AG08396 (cell line): Measurements from ENCODE around the gene PAX4.
A peak's percentile ranks its signal among the peaks of the same experiment; 100 is the strongest.

Source experiments
- DNase-seq: peaks from one replicate; pipeline ENCODE4 v3.0.0; 2012; ENCODE audit warnings: low spot score, mixed read lengths

The PAX4 gene

GRCh38 chr7:127618042-127618441 lies at the start of gene PAX4:
TSS of gene PAX4 (minus strand) at chr7:127618142. CDS start at chr7:127615928, 2,214 bp downstream.
- no peak for DNase-seq

GRCh38 chr7:127667017-127667670 lies 49.2 kb upstream of the PAX4 start:
- peak; percentile 26 for DNase-seq

- DNase-seq, result no peak
Observed at GRCh38 chr7:127666602-127667001, 48.7 kb upstream of the PAX4 start.

- DNase-seq, result no peak
Observed at GRCh38 chr7:127665922-127666321, 48.0 kb upstream of the PAX4 start.

- no peak for DNase-seq
Observed at GRCh38 chr7:127658970-127659630, 41.2 kb upstream of the PAX4 start.

- DNase-seq, result no peak
Observed at GRCh38 chr7:127657500-127657899, 39.6 kb upstream of the PAX4 start.

- no peak for DNase-seq
Observed at GRCh38 chr7:127655720-127656119, 37.8 kb upstream of the PAX4 start.

- DNase-seq, result no peak
Observed at GRCh38 chr7:127654404-127655394, 36.8 kb upstream of the PAX4 start.

- no peak for DNase-seq
Observed at GRCh38 chr7:127653396-127653795, 35.5 kb upstream of the PAX4 start.

GRCh38 chr7:127652333-127653248 lies 34.6 kb upstream of the PAX4 start:
- DNase-seq, result peak; percentile 24

- DNase-seq, result peak; percentile 97
Observed at GRCh38 chr7:127651556-127652332, 33.8 kb upstream of the PAX4 start, which contains the start of gene SND1. TSS of gene SND1 (plus strand) at chr7:127652194. CDS start at chr7:127652374, 180 bp downstream.

GRCh38 chr7:127650847-127651555 lies 33.1 kb upstream of the PAX4 start:
- no peak for DNase-seq

GRCh38 chr7:127648986-127649385 lies 31.0 kb upstream of the PAX4 start:
- no peak for DNase-seq

GRCh38 chr7:127647636-127648035 lies 29.7 kb upstream of the PAX4 start:
- DNase-seq, result no peak

GRCh38 chr7:127644484-127644883 lies 26.5 kb upstream of the PAX4 start:
- DNase-seq, result no peak

GRCh38 chr7:127638197-127638596 lies 20.3 kb upstream of the PAX4 start:
- DNase-seq, result no peak

GRCh38 chr7:127635659-127636285 lies 17.8 kb upstream of the PAX4 start:
- no peak for DNase-seq

GRCh38 chr7:127632276-127632910 lies 14.5 kb upstream of the PAX4 start:
- peak; percentile 69 for DNase-seq
